ENCODE measurements around the gene YWHAE.
"Not testable (repeated sequence)": the region's sequence is repeated elsewhere in the genome, so short reads cannot be mapped to it uniquely, and the experiment has no call there.

The YWHAE gene

GRCh38 chr17:1325766-1326165 is 74.3 kb downstream of the YWHAE start:
- DNase-seq (ENCODE audit: low spot score), result no peak

- no peak for DNase-seq (ENCODE audit: low spot score)
Measured at GRCh38 chr17:1324201-1324771, 75.7 kb downstream of the YWHAE start.

DNA sequence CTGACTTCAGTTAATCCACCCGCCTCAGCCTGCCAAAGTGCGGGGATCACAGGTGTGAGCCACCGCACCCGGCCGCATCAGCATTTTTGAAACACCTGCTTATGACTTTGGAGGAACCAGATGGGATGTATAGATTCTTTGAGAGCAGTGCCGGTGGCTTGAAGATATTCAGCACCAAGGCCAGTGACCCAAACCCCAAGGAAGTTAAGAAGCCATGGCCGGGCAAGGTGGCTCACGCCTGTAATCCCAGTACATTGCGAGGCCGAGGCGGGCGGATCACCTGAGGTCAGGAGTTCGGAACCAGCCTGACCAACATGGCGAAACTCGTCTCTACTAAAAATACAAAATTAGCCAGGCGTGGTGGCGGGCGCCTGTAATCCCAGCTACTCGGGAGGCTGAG is 76.7 kb downstream of the YWHAE start:
- no peak for DNase-seq (ENCODE audit: low spot score)

GRCh38 chr17:1322480-1322879 is 77.5 kb downstream of the YWHAE start:
- no peak for DNase-seq (ENCODE audit: low spot score)

- no peak for DNase-seq (ENCODE audit: low spot score)
Measured at GRCh38 chr17:1322014-1322428, 78.0 kb downstream of the YWHAE start.

- DNase-seq (ENCODE audit: low spot score), result no peak
Measured at GRCh38 chr17:1315891-1316403, 84.1 kb downstream of the YWHAE start.

DNA sequence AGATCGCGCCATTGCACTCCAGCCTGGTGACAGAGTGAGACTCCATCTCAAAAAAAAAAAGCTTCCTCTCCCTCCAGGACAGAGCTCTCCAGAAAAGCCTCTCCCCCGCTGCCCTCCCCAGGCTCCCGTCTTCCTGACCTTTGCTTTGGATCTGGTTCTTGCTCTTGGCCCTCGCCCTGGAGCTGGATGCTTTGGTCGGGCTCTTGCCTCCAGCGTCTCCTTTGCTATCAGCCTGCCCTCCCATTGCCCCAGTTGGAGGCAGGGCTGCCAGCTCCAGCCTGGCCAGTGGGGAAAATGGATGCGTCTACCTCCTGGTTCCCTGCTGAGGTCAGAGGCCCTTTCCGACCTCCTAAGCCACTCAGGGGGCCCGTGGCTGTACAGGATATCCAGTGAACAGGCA is 84.6 kb downstream of the YWHAE start:
- DNase-seq (ENCODE audit: low spot score), result no peak

- DNase-seq (ENCODE audit: low spot score), result no peak
Measured at GRCh38 chr17:1313270-1314005, 86.6 kb downstream of the YWHAE start.

GRCh38 chr17:1312261-1312870 is 87.7 kb downstream of the YWHAE start:
- no peak for DNase-seq (ENCODE audit: low spot score)

DNA sequence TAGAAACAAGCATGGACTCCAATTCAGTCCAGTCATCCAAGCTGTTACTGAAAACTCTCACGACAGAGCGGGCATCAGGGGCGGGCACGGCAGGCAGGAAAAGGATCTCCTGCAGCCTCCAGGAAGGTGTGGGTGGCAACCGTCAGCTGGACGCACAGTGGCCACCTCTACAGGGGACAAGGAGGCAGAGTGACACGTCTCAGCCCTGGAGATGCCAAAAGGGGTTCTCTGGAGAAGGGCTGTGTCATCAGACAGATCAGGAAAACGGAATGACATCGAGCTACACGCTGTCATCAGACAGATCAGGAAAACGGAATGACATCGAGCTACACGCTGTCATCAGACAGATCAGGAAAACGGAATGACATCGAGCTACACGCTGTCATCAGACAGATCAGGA is 92.2 kb downstream of the YWHAE start:
- DNase-seq (ENCODE audit: low spot score), result not testable (repeated sequence)

GRCh38 chr17:1304962-1305563 is 95.0 kb downstream of the YWHAE start:
- no peak for DNase-seq (ENCODE audit: low spot score)

DNA sequence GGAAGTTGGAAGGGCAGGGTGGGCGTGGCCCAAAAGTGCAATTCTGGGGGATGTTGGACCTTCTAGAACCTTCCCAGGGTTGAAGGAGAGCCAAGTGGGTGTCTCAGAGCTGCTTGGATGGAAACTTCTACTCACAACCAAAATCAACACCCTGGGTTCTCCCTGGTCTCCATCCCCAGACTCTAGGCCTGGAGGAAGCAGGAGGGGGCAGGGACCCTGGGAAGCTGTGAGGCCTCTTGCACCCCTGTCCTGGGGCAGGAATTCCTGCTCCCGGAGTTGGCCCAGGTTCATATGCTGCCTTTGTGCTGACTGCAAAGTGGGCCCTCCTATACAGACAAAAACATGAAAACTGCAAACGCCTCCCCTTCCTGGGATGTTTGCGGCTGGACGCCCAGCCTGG is 95.5 kb downstream of the YWHAE start:
- no peak for DNase-seq (ENCODE audit: low spot score)

- no peak for DNase-seq (ENCODE audit: low spot score)
Measured at GRCh38 chr17:1302761-1303160, 97.3 kb downstream of the YWHAE start.

GRCh38 chr17:1301546-1301945 is 98.5 kb downstream of the YWHAE start:
- DNase-seq (ENCODE audit: low spot score), result no peak

DNA sequence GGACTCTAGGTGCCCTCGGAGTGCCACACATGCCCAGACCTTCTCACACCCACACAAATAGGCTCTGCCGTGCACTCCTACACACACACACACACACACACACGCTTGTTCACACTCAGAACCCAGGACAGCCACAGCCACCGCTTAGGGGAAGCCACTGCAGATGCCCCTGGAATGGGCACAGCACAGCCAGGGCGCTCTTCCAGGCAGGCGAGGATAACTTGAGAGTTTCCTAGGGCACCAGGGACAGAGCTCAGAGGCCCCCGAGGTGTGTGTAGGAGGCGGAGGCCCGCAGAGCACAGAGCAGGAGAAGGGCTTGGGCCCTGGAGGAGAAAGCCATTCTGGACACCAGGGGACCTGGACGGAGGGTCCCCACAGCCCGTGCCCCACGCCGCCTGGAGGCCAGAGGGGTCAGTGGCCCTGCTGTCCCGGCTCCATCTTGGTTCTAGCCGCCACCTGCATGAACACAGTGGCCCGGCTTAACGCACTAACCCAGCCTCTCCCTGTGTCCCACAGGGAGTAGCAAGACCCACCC is 99.6 kb downstream of the YWHAE start:
- no peak for DNase-seq (ENCODE audit: low spot score)

DNA sequence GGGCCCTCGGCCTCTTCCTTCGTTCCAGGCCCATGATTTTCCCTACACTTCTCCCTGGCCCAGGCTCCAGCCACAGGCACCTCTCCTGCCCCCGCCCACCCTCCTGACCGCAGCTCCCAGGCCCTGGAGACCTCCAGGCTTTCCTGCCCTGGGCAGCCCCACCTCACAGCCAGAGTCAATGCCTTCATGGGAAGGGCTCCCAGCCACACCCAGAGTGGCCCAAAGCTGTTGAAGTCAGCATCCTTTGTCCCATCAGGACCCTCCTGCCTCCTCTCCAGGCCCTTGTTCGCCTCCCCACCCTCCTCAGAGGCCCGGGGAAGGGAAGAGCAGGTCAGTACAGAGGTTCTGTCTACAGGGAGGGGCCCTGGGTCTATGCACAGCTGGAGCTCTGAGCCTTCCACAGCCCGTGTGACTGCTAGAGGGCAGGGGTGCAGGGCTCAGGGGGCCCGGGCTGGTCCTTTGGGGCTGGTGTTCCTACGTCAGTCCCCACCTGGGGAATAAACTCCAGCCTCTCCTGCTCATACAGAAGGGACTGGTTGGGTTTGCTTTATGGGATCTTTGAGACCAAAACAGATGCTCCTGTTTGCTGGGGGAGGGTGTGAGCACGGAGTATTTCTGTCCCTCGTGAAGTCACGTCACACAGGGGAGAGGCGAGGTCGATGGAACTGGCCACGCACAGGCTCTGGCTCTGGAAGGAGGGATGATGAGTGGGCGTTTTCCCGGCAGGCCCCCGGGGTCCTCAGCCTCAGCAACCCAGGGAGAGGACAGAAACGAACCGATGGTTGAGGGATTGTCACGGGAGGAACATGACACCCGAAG is 100.3 kb downstream of the YWHAE start:
- DNase-seq (ENCODE audit: low spot score), result no peak

- DNase-seq (ENCODE audit: low spot score), result no peak
Measured at GRCh38 chr17:1298606-1299005, 101.4 kb downstream of the YWHAE start.
